HG02642 (cell line): Measurements from ENCODE around the gene SOX21.

ENCODE experiments used
- ATAC-seq: cut with Tn5 transposase; IDR thresholded peaks from one replicate; pipeline ENCODE4 v1.9.1; 2021; ENCODE audit warnings: mild to moderate bottlenecking; ENCODE audit not compliant: unreplicated experiment, poor library complexity

The SOX21 gene

DNA sequence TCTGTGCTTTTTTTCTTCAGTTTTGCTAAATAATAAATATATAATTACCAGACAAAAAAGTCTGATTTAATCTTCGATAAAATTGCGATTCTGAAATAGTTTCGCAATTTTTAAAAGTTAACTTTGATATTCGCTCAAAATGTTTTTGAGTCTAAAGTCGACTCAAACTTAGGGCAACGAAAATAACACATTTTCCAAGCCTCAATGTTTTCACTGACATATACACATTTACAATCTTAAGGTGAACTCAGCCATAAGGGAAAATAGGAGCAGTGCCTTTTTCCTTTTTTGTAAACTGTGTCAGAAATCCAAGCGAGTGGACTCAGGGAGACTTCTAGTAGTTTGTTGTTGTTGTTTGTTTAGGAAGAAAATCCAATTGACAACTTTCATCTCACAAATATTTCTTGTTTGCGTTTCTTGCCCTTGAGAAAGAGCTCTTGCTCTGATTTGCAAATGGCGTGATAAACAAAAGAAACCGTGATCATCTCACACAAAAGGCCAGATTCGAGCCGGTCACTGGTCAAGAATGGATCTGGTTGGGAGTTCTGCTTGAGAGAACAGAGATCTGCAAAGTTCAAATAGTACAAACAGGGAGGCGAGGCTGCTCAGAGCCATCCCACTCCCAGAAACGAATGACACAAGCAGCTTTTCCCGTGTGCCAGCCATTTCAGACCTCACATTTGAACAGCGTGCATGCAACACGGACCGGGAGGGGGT is 2.1 kb downstream of the SOX21 start:
- ATAC-seq: no peak

DNA sequence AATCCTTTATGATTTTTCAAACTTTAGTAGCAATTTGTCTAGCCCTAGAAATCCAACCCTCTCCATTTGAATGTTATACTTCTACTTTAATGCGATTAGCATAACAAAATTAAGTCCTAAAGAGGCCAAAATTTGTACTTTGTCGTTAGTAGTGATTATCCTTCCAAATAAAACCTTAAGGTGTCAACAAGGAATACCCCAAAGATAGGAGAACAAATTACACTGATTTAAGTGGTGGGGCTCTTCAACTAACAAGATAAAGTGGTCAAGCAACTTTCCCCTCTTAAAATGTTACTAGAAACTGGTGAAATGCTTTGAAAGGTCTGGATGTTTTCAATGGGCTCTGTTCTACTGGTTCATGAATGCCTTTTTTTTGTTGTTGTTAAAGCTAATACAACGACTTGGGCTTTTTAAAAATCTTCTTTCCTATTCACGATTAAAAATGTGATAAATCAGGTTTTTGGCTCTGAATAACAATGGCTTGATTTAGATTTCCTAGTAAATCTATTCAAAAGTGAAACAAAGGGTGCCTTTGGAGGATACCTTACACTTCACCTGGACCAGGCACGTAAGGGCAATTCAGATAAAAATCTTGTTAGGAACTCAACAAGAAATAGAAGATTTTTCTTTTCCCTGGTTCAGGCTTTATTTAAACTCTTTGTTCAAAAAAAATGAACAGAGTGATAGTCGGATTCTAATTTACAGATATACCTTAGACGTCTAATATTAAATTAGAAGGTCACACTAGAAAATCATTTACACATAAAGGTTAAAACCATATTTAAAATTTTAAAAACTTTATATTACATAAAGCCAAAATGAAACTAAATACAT is 3.1 kb downstream of the SOX21 start:
- no peak for ATAC-seq

DNA sequence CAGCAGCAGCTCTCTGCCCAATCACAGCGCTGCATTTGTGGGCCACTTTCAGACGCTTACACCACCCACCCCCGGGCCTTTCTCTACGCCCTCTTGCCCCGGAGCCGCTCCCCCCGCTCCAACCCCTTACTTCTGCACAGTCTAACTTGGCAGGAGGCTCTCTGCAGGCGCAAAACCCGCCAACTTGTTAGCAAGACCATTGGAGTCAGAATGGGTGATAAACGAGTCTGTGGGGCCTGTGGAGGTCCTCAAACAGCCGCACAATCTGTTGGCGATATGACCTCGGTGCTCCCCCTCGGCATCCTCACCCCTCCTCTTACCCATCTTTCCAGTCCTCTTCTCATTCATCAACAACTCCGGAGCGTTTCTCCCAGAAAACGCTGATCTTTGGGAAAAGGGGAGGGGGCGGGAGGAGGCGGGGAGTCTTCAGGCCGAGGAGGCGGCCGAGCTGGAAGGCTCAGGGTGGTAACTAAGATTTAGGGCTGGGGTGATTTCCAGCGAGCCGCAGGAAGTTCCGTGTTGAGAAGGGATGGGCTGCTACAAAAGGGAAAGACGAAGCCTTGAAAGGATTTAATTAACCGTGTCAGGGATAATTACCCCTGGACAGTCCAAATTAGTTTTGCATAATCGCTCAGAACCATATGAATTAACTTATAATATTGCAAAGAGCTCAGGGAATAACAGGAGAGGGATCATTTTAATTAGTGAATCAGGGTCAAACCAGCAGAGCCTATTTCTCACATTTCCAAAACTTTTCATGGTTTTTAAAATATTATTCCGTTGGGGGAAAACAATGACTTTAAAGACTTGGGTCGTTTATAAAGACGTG is 4.1 kb downstream of the SOX21 start:
- ATAC-seq: no peak

DNA sequence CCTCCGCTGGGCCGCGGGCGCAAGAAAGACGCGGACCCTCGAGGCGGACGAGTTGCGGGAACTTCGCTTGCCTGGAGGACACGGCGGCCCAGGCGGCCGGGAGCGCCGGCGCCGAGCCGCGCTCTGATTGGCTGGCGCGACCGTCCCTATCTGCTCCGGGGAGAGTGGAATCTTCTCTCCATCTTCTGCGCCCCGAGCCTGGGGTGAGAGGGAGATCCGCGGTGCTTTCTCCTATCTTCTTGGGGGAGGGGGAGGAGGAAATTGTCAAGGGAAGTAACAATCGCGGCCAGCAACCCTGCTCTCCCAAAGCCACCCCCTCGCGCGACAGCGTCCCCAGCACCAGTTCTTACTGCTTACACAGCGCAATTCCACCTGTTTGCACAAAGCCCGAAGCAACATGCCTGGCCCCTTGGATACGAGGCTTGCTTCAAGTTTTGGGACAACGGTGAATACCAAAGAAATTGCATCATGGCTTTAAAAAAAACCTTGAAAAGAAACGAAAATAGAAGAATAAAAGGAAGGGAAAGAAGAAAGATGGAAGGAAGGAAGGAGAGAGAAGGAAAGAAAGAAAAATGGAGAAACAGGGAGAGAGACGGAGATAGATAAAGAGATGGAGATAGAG is 4.8 kb downstream of the SOX21 start:
- ATAC-seq: no peak

DNA sequence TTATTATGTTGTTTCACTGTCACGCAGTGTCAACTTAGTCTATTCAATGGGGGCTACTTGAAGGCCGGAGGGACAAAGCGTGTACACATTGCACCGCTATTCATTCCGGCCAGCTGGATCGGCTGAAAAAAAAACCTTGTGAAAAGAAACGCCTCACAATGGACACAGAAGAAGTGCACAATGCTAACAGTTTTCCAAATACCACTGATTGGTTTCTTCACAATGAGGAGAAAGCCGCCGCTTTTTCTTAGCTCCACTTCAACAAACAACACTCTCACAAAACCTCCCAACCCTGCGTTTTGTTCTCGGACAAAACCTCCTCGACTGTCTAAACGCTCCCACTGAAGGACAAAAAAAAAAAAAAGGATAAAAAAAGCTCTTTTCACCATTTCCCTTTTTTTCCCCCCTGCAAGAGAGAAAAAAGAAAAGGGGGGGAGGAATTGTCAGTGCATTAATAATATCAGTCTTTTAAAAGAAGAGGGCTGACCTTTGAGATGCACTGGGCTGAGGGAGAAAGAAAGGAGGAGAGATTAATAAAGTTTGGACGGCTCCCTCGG is 5.4 kb downstream of the SOX21 start:
- no peak for ATAC-seq

DNA sequence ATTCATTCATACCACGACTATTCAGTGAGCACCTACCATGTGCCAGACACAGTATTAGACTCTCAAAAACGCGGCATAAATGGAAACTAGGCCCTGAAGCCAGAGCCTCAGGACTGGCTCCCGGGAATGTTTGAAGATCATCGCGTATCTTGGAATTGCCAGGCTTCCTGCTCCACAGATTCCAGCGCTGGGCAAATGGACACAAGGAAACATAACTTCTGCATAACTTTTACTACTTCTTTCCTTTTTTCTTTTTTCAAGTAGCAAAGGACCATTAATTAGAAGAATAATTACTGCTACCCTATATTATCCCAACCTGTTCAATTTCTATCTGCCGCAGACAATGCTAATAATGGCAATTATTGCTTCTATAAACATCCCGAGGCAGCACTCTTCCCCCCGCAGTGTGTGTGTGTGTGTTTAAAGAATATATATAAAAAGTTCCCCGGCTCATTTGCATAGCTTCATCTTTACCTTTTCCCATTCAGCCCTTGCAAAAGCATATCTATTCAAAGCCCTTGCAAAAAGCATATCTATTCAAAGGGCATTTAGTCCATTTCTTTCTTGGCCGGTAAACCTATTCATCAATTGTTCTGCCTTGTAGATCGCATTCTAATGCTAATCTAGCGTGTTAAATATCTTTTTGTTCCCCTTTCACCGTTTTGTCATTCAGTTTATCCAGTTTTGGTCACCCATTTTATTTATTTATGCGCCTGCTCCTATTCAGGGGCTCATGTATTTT is 6.1 kb downstream of the SOX21 start:
- no peak for ATAC-seq

DNA sequence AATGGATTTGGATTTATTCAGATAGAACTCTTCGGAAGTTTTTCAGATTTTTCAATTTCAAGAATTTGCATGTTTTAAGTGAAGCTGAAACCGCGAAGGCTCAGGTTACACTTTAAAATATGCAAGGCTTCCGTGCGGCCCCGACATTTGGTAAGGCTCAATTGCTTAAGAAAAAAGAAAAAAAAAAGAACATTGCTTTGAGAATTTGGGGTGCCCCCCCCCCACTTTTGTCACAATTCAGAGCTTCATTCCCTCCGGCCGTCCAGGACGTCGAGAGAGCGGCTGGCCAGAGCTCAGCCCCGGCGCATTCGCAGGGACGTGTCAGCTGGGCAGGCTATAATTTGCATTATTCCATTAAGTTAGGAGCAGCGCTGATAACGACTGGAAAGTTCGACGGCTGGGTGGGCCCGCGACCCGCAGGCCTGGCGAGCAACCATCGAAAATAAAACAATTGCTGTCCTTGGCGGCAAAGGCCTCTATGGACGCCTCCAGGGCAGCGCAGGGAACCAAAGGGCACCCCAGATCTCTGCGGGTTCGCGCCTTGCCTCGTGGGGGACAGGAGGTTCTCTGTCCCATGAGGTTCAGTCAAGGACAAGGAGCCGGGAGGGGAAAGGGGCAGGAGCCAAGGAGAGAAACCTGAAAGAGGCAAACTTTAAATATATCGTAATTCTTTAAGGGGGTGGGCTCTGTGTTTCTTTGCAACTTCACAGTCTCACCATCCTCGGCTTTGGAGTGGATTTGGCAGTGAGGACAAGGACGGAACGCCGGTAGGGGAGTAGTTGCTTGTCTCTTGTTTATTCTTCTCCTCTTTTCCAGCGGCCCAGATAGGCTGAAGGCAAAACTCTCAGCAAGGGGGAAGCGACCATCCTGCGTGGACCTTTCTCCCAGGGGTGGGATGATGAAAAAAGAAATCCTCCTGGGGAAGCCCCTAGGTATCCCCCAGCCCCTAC is 7.0 kb downstream of the SOX21 start:
- ATAC-seq: no peak

DNA sequence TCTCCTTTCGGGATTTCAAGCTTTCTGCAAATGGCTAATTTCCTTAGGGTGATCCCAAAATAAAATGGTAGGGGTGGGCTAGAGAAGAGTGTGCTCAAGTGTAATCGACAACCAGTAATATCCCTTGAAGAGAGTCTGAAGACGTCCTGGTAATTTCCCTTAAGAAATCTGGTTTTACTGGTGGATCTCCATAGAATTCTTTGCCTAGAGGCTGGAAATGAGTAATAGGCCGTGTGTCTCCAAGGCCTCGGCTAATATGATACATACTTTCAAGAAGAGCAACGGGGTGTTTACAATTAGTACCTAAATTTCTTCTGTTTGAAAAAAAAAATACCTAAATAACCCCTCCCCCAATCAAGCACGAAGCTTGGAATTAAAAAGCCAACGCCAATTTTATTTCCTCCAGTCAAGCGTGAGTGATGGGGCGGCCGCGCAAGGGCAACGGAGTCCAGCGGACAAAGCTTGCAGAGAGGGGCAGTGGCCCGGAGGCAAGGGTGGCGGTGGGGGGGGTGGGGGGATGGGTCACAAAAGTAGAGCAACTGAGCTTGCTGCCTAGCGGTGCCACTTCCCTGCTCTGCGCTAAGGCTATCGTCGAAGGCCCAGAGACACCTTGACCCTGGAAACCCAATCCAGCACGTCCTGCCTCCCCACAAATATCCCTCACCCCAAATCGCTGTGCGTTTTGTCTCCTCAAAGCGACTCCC is 7.8 kb downstream of the SOX21 start:
- ATAC-seq: no peak

DNA sequence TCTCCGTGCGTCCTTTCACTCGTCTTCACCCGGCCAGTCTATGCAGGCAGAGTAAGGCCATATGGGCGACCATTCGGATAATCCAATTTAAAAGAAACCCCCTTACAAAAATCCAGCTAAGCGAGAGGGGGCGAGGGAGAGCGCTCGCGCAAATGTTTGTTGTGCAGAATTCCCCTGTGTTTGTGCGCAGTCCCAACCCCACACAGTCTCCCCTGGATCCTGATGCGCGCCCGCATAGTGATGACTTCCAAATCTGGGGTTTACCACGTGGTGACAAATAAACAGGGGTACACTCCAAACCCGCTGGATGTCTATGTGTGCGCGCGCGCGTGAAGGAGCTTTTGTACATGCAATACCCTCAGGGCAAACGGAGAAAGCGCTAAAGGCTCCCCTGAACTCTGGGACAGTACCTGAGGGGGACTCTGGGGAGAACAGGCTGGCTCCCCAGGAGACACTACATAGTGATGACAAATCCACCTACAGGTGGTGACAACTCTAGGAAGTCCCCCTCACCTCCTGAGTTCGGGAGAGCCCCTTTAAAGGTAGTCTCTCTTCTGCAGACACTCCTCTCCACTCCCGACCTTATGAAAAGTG is 8.5 kb downstream of the SOX21 start:
- ATAC-seq: no peak

DNA sequence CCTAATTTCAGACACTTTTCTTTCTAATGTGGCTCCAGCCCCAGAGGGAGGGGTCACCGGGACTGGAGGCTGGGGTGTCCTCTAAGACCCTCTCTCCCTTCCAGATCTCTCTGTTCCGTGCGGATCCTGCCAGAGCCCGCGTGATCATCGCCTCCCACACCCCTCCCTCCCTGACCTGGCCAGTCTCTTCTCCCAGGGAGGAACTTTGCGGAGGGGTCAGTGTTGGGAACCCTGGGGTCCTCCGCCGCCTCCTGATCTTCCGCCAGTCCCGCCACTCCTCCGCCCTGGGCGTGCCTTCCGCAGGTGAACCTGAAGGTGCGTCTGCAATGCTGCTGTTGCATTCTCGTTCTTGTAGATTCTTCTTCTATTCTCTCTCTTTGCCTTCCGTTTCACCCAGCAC is 9.1 kb downstream of the SOX21 start:
- no peak for ATAC-seq

DNA sequence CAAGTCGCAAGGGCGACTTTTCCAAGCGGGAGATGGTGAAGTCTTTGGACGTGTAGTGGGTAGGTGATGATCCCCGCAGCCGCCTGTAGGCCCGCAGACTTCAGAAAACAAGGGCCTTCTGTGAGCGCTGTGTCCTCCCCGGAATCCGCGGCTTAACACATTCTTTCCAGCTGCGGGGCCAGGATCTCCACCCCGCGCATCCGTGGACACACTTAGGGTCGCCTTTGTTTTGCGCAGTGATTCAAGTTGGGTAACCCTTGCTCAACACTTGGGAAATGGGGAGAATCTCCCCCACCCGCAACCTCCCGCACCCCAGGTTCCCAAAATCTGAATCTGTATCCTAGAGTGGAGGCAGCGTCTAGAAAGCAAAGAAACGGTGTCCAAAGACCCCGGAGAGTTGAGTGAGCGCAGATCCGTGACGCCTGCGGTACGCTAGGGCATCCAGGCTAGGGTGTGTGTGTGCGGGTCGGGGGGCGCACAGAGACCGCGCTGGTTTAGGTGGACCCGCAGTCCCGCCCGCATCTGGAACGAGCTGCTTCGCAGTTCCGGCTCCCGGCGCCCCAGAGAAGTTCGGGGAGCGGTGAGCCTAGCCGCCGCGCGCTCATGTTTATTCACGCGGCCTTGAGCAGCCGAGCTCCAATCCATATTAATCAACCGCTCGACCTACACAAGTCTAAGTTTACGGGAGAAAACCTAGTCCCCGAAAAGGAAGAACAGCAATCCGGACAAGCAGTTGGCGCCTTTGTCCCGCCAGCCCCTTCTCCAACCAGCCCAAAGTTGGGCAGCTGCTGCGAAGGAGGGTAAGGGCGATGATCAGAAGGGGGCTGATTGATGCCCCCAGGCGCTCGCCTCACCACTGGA is 9.9 kb downstream of the SOX21 start:
- ATAC-seq: no peak

DNA sequence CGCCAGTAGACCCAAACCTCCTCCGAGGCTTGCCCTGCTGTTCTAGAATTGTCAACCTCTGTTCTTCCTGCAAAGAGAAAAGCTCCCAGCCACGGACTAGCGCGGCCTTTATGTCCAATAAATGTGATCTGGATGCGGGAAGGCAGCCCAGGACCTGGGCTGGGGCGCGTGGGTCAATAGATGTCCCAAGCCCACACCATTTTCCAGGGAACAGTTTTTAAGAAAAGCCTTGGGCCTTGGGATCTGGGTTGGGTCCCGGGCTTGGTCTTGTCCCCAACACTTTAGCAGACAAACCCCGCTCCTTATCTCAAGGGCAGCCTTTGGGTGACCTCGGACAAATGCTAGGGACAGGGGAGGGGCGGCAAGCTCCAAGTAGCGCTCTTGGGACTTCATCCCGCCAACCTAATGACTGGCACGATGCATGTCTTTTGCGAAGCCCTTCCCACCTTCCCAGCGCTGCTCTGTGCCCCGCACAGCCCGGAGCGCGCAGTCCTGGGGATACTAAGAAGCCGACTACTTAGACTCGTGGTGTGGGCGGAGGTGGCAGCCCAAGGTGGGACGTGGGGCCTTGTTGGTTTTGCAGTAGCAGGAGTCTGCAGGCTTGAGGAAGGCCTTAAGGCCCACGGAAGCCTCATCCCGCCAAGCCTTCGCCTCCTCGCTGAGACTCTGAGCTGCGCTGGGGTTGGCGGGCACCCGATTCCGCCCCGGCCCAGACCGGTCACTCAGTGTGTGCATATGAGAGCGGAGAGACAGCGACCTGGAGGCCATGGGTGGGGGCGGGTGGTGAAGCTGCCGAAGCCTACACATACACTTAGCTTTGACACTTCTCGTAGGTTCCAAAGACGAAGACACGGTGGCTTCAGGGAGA is 10.8 kb downstream of the SOX21 start:
- ATAC-seq: no peak

DNA sequence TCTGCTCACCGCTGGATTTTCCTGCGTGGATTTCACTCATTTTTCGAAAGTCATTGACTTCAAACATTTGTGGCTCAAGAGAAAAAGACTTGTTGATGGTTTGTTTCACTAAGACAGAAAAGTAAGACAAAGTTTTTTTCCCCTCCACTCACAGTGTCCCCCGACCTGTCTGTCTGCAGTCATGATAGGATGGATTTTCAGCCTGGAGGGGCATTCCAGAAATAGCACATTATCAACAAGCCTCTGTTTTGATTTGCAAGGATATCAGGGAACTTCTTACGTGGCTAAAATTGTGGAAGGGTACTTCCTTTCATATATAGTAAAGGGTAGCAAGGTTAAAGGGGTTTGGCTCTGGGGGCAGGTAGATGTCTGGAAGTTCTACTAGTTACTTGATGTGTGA is 11.8 kb downstream of the SOX21 start:
- no peak for ATAC-seq

DNA sequence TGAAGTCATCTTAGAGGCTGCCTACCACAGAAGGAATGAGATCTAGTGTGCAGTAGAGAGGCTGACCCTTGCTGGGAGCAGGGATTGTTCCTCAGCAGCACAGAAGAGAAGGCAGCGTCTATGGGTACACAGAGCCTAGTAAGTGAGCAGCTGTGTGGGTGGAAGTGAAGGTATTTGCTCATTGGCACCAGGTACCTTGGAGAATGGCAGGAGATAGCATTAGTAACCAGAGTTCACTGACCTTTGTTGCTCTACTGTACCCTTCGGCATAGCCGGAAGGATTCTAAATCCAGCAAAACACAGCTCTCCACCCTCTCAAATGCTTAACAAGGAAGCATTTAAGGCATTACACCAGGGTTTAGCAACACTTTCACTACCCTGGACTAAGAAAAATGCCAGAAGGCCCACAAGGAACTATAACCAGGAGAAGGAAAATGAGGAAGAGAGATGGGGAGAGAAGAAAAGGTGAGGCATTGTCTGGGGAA is 12.3 kb downstream of the SOX21 start:
- ATAC-seq: no peak

DNA sequence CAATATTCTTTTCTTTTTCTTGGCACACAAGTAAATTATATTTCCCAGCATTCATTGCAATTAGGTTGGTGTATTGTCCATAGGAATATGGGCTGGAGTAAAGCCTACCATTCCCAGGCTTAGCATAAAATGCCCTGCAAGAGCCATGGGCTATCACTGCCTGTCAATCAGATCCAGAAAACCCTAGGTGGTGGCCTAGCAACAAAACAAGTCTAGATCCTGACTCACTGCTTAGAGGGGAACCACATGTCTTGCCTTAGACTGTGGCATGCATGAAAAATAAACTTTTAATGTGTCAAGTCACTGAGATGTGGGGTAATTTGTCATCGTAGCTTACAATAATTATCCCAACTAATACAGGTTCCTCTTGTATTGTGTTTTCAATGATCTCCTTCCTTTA is 16.2 kb downstream of the SOX21 start:
- ATAC-seq: no peak

DNA sequence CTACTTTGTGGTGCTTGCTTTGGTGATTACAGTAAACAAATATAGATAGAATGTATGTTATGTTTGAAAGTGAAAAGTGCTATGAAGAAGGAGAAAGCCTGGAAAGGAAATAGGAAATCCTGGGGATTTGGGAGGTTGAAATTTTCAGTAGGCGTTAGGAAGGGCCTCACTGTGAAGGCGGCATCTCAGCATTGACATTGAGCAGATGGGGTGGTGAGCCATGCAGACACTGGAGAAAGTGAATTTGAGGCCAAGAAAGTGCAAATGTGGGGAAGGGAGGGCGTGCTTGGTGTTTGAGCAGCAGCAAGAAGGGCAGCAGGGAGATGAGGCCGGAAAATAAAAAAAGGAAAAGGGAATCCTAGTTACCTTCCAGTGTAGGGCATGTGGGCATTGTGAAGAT is 20.3 kb downstream of the SOX21 start:
- no peak for ATAC-seq
